Islet precursor cell (in vitro differentiated cells): Measurements from ENCODE around the gene FIGN.

Experiments
- DNase-seq: peaks from one replicate; pipeline ENCODE4 v3.0.0-alpha.2; 2018

Gene FIGN

GRCh38 chr2:163552758-163553157 is 183.1 kb downstream of the FIGN start:
- no peak for DNase-seq

GRCh38 chr2:163551616-163552373 is 184.0 kb downstream of the FIGN start:
- no peak for DNase-seq

- no peak for DNase-seq
Measured at GRCh38 chr2:163548970-163549369, 186.8 kb downstream of the FIGN start.
